ENCODE data around the gene ELF2.
"Not testable (repeated sequence)": the region's sequence is repeated elsewhere in the genome, so short reads cannot be mapped to it uniquely, and the experiment has no call there.

Gene ELF2

GRCh38 chr4:139200102-139200501 is 23.1 kb upstream of the ELF2 start:
- Mint-ChIP-seq H3K27me3 (peaks cover 1% of the 10 kb centered on the region), H3K4me1 (no peaks in the 10 kb centered on the region), H3K27ac (no peak overlapping the region), H3K4me3 (no peak overlapping the region), H3K9me3 (no peaks in the 10 kb centered on the region), H3K36me3 (no peaks in the 10 kb centered on the region)

GRCh38 chr4:139197214-139197613 is 20.2 kb upstream of the ELF2 start:
- not testable (repeated sequence) for H3K4me3 Mint-ChIP-seq, H3K36me3 Mint-ChIP-seq, H3K4me1 Mint-ChIP-seq, H3K27ac Mint-ChIP-seq, H3K27me3 Mint-ChIP-seq, H3K9me3 Mint-ChIP-seq

GRCh38 chr4:139196462-139196861 is 19.4 kb upstream of the ELF2 start:
- Mint-ChIP-seq H3K9me3 (no peaks in the 10 kb centered on the region), H3K4me1 (no peaks in the 10 kb centered on the region), H3K36me3 (no peaks in the 10 kb centered on the region), H3K4me3 (no peak overlapping the region), H3K27me3 (peaks cover 1% of the 10 kb centered on the region), H3K27ac (no peak overlapping the region)

- Mint-ChIP-seq H3K27me3 (no peaks in the 10 kb centered on the region), H3K9me3 (no peaks in the 10 kb centered on the region)
These were observed 14.4 kb upstream of the ELF2 start for GRCh38 chr4:139191373-139191772.

GRCh38 chr4:139189972-139190371 is 13.0 kb upstream of the ELF2 start:
- Mint-ChIP-seq H3K4me3 (no peak overlapping the region), H3K36me3 (no peaks in the 10 kb centered on the region), H3K27me3 (no peaks in the 10 kb centered on the region), H3K27ac (no peak overlapping the region), H3K9me3 (no peaks in the 10 kb centered on the region), H3K4me1 (no peaks in the 10 kb centered on the region)

More at GRCh38 chr4:139191373-139191772, 14.4 kb upstream of the ELF2 start:
- Mint-ChIP-seq H3K4me1 (no peaks in the 10 kb centered on the region), H3K4me3 (no peak overlapping the region), H3K36me3 (no peaks in the 10 kb centered on the region), H3K27ac (no peak overlapping the region)

- H3K27ac Mint-ChIP-seq = no peak overlapping the region
- H3K9me3 Mint-ChIP-seq = no peaks in the 10 kb centered on the region
- H3K4me3 Mint-ChIP-seq = no peak overlapping the region
- H3K4me1 Mint-ChIP-seq = no peaks in the 10 kb centered on the region
- H3K27me3 Mint-ChIP-seq = no peaks in the 10 kb centered on the region
- H3K36me3 Mint-ChIP-seq = no peaks in the 10 kb centered on the region
These were observed 12.4 kb upstream of the ELF2 start for GRCh38 chr4:139189417-139189749.

GRCh38 chr4:139188648-139189416 is 11.8 kb upstream of the ELF2 start:
- Mint-ChIP-seq H3K4me3 (no peak overlapping the region), H3K36me3 (no peaks in the 10 kb centered on the region), H3K4me1 (no peaks in the 10 kb centered on the region), H3K27me3 (no peaks in the 10 kb centered on the region), H3K27ac (no peak overlapping the region), H3K9me3 (no peaks in the 10 kb centered on the region)

- Mint-ChIP-seq H3K36me3 (no peaks in the 10 kb centered on the region), H3K9me3 (no peaks in the 10 kb centered on the region)
These were observed 7.1 kb upstream of the ELF2 start for GRCh38 chr4:139184129-139184528.

GRCh38 chr4:139177869-139178619 is 1.0 kb upstream of the ELF2 start:
- Mint-ChIP-seq H3K4me1 (peaks cover 16% of the 10 kb centered on the region), H3K27me3 (no peaks in the 10 kb centered on the region), H3K27ac (peak overlapping the region; percentile 70), H3K36me3 (no peaks in the 10 kb centered on the region), H3K9me3 (no peaks in the 10 kb centered on the region), H3K4me3 (peak overlapping the region; percentile 87)

More at GRCh38 chr4:139184129-139184528, 7.1 kb upstream of the ELF2 start:
- Mint-ChIP-seq H3K27me3 (no peaks in the 10 kb centered on the region), H3K27ac (no peak overlapping the region), H3K4me1 (no peaks in the 10 kb centered on the region), H3K4me3 (no peak overlapping the region)

- H3K27me3 Mint-ChIP-seq = no peaks in the 10 kb centered on the region
- no peaks in the 10 kb centered on the region for H3K36me3 Mint-ChIP-seq
- H3K4me1 Mint-ChIP-seq = peaks cover 26% of the 10 kb centered on the region
- no peaks in the 10 kb centered on the region for H3K9me3 Mint-ChIP-seq
- peak overlapping the region; percentile 87 for H3K4me3 Mint-ChIP-seq
- H3K27ac Mint-ChIP-seq = peak overlapping the region; percentile 71
These were observed 543 bp downstream of the ELF2 start for GRCh38 chr4:139176302-139177048.

- H3K27ac Mint-ChIP-seq = peak overlapping the region; percentile 71
- no peaks in the 10 kb centered on the region for H3K36me3 Mint-ChIP-seq
- no peaks in the 10 kb centered on the region for H3K9me3 Mint-ChIP-seq
- no peaks in the 10 kb centered on the region for H3K27me3 Mint-ChIP-seq
- peaks cover 26% of the 10 kb centered on the region for H3K4me1 Mint-ChIP-seq
- H3K4me3 Mint-ChIP-seq = peak overlapping the region; percentile 87
These were observed 1.2 kb downstream of the ELF2 start for GRCh38 chr4:139175646-139176301.

GRCh38 chr4:139171876-139172691 is 4.9 kb downstream of the ELF2 start:
- Mint-ChIP-seq H3K4me1 (peaks cover 24% of the 10 kb centered on the region), H3K4me3 (no peak overlapping the region), H3K9me3 (no peaks in the 10 kb centered on the region), H3K27ac (no peak overlapping the region), H3K27me3 (no peaks in the 10 kb centered on the region), H3K36me3 (no peaks in the 10 kb centered on the region)

- Mint-ChIP-seq H3K9me3 (no peaks in the 10 kb centered on the region), H3K27me3 (no peaks in the 10 kb centered on the region), H3K27ac (no peak overlapping the region)
These were observed 6.1 kb downstream of the ELF2 start for GRCh38 chr4:139170932-139171331.

GRCh38 chr4:139167774-139168444 is 9.1 kb downstream of the ELF2 start:
- Mint-ChIP-seq H3K27me3 (no peaks in the 10 kb centered on the region), H3K4me1 (peaks cover 32% of the 10 kb centered on the region), H3K27ac (no peak overlapping the region), H3K4me3 (no peak overlapping the region), H3K9me3 (no peaks in the 10 kb centered on the region), H3K36me3 (no peaks in the 10 kb centered on the region)

More at GRCh38 chr4:139170932-139171331, 6.1 kb downstream of the ELF2 start:
- H3K4me3 Mint-ChIP-seq = no peak overlapping the region
- H3K36me3 Mint-ChIP-seq = no peaks in the 10 kb centered on the region
- peaks cover 22% of the 10 kb centered on the region for H3K4me1 Mint-ChIP-seq
